Brain microvascular endothelial cell (primary cell): ENCODE data around the gene OOSP4B.
"Not testable (repeated sequence)": the region's sequence is repeated elsewhere in the genome, so short reads cannot be mapped to it uniquely, and the experiment has no call there.

Experiments
- DNase-seq: peaks from one replicate; pipeline ENCODE4 v3.0.0-alpha.2; 2020
- H3K27ac ChIP-seq: fragments of 250-450 bp; sonication (Bioruptor Pico); 2 replicates; pipeline ENCODE4 v1.5.1; 2020; ENCODE audit warnings: mild to moderate bottlenecking, moderate library complexity
- H3K27me3 ChIP-seq: fragments of 250-450 bp; sonication (Bioruptor Pico); replicated peaks from 2 replicates; pipeline ENCODE4 v1.5.1; 2020; ENCODE audit warnings: mild to moderate bottlenecking
- H3K36me3 ChIP-seq: fragments of 250-450 bp; sonication (Bioruptor Pico); replicated peaks from 2 replicates; pipeline ENCODE4 v1.5.1; 2020; ENCODE audit warnings: mild to moderate bottlenecking
- H3K4me3 ChIP-seq: 2 replicates; pipeline ENCODE4 v1.5.1; 2011; ENCODE audit warnings: low read depth, mild to moderate bottlenecking, control low read depth, low read length, moderate library complexity
- in situ Hi-C: cut with HindIII; loops from 2 replicates; pipeline ENCODE4 v1.10.0; 2017; ENCODE audit warnings: low sequenced_read_pairs, low pct_ligation_motif_present
- TF ChIP-seq, protein P1 (sequence below): IDR thresholded peaks from 2 replicates; pipeline ENCODE4 v1.5.1; 2011; ENCODE audit warnings: low read depth, mild to moderate bottlenecking, moderate library complexity, low read length, control low read depth, inconsistent platforms; ENCODE audit errors: missing control alignments

The OOSP4B gene

DNA sequence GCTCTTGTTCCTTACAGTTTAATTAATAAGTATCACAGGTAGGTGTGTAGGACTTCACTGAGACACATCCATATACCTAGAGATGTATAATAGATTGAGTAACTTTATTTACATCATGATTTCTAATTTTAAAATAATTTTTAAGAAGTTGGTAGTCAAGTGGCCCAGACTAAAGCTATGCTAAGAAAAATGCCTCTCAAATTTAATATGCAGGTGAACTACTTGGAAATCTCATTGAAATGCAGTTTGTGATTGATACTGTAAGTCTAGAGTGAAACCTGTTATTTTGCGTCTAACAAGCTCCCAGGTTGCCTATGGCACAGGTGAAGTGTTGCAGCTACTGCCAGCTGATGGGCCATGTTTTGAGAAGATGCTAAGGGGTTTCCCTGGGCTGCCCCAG is at the start of gene OOSP4B:
Gene OOSP4B, plus strand, starts transcription at position 301 of the 400 bp plus-strand sequence.
- no peak for DNase-seq
- TF ChIP-seq, protein P1, sequence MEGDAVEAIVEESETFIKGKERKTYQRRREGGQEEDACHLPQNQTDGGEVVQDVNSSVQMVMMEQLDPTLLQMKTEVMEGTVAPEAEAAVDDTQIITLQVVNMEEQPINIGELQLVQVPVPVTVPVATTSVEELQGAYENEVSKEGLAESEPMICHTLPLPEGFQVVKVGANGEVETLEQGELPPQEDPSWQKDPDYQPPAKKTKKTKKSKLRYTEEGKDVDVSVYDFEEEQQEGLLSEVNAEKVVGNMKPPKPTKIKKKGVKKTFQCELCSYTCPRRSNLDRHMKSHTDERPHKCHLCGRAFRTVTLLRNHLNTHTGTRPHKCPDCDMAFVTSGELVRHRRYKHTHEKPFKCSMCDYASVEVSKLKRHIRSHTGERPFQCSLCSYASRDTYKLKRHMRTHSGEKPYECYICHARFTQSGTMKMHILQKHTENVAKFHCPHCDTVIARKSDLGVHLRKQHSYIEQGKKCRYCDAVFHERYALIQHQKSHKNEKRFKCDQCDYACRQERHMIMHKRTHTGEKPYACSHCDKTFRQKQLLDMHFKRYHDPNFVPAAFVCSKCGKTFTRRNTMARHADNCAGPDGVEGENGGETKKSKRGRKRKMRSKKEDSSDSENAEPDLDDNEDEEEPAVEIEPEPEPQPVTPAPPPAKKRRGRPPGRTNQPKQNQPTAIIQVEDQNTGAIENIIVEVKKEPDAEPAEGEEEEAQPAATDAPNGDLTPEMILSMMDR, result no peak
- no peaks in the 10 kb centered on the region for H3K36me3 ChIP-seq
- in situ Hi-C loops, result no loop called here
- H3K27ac ChIP-seq, result no peak within 1 kb of the TSS
- H3K4me3 ChIP-seq, result no peak within 1 kb of the TSS
- no peaks in the 10 kb centered on the region for H3K27me3 ChIP-seq

DNA sequence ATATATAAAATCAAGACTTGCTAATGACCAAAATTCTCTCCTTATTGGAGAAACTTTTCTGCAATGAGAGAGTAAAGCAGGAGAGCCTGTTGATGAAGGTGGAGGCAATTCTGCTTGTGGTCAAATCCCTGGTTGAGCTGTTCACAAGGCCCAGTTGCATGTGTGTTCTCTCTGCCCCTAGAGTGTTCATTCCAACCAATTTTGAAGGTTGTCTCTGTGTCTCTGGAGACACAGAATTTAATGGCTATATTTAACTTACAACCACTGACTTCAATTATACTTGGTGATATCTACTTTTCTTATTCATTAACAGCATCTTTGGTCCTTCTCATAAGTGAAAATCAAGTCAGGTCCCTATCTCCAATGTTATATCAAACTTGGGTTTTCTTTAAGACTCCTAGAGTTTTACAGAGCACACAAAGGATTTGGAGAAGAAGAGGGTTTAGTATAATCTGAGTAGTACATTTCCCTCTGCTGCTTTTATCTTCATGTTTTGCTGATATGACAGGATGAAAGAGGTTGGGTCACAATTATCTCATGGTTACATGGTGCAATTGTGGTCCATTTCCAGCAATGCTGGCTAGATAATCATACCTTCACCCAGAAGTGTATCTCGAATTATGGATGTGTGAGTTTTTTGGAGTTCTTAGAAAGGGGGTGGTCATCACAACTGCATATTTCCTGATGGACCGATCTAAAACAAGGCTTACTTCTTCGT is 49.1 kb upstream of the OOSP4B start:
- in situ Hi-C loops, result no loop called here
- H3K27me3 ChIP-seq, result no peaks in the 10 kb centered on the region
- TF ChIP-seq, protein P1, result no peak
- no peak for DNase-seq
- H3K36me3 ChIP-seq, result no peaks in the 10 kb centered on the region
- no peak overlapping the region for H3K27ac ChIP-seq
- no peak overlapping the region for H3K4me3 ChIP-seq

DNA sequence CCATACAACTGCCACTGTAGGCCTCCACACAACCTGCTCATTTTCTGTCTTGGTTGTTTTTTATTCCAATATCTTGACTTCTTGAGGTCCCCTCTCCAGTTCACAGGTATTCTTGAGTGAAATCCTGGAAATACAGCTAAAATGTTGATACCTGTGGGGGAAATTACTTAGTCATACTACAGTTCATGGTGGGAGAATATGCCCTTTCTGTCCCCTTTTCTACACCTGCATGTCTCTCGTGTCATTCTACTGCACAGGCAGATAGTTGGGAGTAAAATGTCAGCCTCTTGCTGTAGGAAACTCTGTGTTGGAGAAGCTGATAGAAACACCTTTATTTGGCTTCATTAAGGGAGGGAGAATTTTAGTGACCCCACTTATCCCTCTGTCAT is 48.6 kb upstream of the OOSP4B start:
- in situ Hi-C loops, result no loop called here
- Histone ChIP-seq H3K27ac (no peak overlapping the region), H3K36me3 (no peaks in the 10 kb centered on the region), H3K4me3 (no peak overlapping the region), H3K27me3 (no peaks in the 10 kb centered on the region)
- no peak for DNase-seq
- TF ChIP-seq, protein P1, result no peak

DNA sequence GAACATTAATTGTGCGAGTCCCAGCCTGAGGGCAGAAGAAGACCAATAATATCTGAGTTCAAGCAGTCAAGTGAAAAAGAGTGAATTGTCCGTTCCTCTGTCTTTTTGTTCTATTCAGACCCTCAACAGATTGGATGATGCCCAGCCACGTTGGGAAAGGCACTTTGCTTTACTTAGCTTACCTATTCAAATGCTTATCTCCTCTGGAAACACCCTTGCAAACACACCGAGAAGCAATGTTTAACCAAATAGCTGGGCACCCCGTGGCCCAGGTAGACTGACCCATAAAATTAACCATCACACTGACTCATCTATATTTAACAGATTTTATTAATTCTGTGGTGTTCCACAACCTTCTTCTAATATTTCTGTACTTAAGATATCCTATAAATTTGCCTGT is 43.9 kb upstream of the OOSP4B start:
- H3K27me3 ChIP-seq, result no peaks in the 10 kb centered on the region
- no peak overlapping the region for H3K4me3 ChIP-seq
- no peaks in the 10 kb centered on the region for H3K36me3 ChIP-seq
- no peak for DNase-seq
- in situ Hi-C loops, result no loop called here
- TF ChIP-seq, protein P1, result no peak
- no peak overlapping the region for H3K27ac ChIP-seq

DNA sequence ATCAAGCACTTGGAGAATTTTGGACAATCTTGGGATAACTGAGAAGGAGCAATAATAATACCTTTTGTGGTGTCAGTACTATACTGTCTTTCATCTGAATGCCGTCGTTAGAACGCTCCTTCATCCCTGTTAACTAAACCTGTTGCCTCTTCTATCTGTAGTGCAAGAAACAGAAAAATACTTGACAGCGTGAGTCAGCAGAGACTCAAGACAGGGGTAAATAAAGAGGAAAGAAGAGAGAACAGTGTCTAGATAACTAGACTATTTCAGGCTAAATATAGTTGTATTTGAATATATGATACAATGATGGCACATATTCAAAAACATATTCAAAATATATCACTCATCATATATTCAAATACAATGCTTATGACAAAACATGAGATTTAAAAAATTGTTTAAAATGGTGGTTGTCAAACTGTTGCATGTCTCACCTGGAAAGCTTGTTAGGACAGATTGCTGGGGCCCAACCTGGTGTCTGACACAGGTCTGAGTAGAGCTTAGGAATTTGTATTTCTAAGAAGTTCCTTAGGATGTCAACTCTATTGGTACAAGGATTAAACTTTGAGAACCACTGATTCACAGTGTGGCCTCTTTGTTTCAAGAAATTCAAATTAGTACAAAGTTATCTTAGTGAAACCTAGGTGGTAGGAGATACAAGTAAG is 35.7 kb upstream of the OOSP4B start:
- Histone ChIP-seq H3K4me3 (no peak overlapping the region), H3K27me3 (no peaks in the 10 kb centered on the region), H3K36me3 (no peaks in the 10 kb centered on the region), H3K27ac (no peak overlapping the region)
- DNase-seq, result no peak
- TF ChIP-seq, protein P1, result no peak
- in situ Hi-C loops, result no loop called here

DNA sequence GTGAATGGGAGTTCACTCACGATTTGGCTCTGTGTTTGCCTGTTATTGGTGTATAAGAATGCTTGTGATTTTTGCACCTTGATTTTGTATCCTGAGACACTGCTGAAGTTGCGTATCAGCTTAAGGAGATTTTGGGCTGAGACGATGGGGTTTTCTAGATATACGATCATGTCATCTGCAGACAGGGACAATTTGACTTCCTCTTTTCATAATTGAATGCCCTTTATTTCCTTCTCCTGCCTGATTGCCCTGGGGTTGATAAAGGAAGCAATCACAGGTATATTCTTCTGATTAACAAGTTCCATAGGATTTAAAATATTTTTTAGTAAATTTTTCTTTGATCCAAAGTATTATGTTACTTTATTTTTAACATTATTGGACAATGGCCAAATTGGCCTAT is 34.9 kb upstream of the OOSP4B start:
- H3K27ac ChIP-seq, H3K36me3 ChIP-seq, DNase-seq, H3K4me3 ChIP-seq, in situ Hi-C loops, H3K27me3 ChIP-seq: not testable (repeated sequence)
